AG04450 (cell line): Measurements from ENCODE around the gene EXOC6B. TPM values are rescaled to one million over a fixed set of nuclear protein-coding genes. Genes with fewer than 3 reads are reported as not detected.

Experiments used
- CTCF ChIA-PET: fragments of 300-600, 350-600 bp; formaldehyde crosslinking; extraction: SDS; loops from one replicate; lab custom pipeline; 2022; ENCODE audit warnings: antibody characterized with exemption, inconsistent platforms; lab: Charles Lee
- POLR2A ChIA-PET: fragments of 350-600 bp; formaldehyde crosslinking; extraction: SDS; loops from one replicate; lab custom pipeline; 2021; ENCODE audit warnings: antibody characterized with exemption, inconsistent platforms; lab: Yijun Ruan, JAX
- DNase-seq: peaks from one replicate; pipeline ENCODE4 v3.0.0-alpha.2; 2011; ENCODE audit warnings: low read depth, low spot score
- H3K27ac ChIP-seq: one replicate; pipeline ENCODE4 v1.5.1; 2012; ENCODE audit warnings: low read depth, low read length, control low read depth
- H3K27me3 ChIP-seq: one replicate; pipeline ENCODE4 v1.6.0; 2012; ENCODE audit warnings: low read length; ENCODE audit not compliant: control insufficient read depth, insufficient read depth
- H3K4me3 ChIP-seq: 2 replicates; pipeline ENCODE4 v1.5.1; 2011; ENCODE audit warnings: mild to moderate bottlenecking, low read depth, low read length, control low read depth
- H3K9me3 ChIP-seq: 2 replicates; pipeline ENCODE4 v1.5.1; 2012; ENCODE audit warnings: low read length; ENCODE audit not compliant: control insufficient read depth, insufficient read depth
- CTCF ChIP-seq: IDR thresholded peaks from 2 replicates; pipeline ENCODE4 v1.5.1; 2011; ENCODE audit warnings: low read depth, low read length, control low read depth, inconsistent platforms
- polyA plus RNA-seq: library from polyadenylated mRNA; depleted of rRNA; stranded (reverse); fragments of >200 nt; gene quantifications from 2 replicates; pipeline ENCODE4 v1.2.3, GENCODE V29; 2011

The EXOC6B gene
- polyA plus RNA-seq, 1 experiment = 28.7 TPM

GRCh38 chr2:72361042-72361441, 464.8 kb downstream of the EXOC6B start:
- Histone ChIP-seq H3K27me3 (no peaks in the 10 kb centered on the region), H3K4me3 (no peak overlapping the region), H3K27ac (no peak overlapping the region), H3K9me3 (no peaks in the 10 kb centered on the region)
- POLR2A ChIA-PET = no interaction called here
- no peak for DNase-seq
- CTCF ChIA-PET = no interaction called here
- TF ChIP-seq CTCF = no peak

DNA sequence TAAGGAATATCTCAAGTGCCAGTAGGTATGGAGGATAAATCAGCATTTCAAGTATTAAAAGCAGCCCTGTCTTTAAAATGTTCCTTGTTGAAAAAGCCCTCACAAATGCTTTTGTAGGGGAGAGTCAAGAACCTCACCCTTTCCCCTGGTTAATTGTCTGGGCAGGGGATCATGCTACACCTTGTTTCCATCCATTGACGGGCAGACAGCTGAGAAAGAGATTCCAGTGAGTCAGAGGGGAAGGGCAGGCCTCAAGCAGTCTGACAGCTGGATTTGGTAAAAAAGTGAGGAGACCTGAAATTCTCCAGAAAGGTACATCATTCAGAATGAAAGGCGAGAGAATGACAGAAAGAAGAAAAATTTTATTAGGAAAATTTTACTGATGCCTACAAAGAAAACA, 475.0 kb downstream of the EXOC6B start:
- ChIA-PET POLR2A (no interaction called here), CTCF (no interaction called here)
- Histone ChIP-seq H3K27me3 (no peaks in the 10 kb centered on the region), H3K9me3 (no peaks in the 10 kb centered on the region), H3K27ac (no peak overlapping the region), H3K4me3 (no peak overlapping the region)
- TF ChIP-seq CTCF = no peak
- DNase-seq = no peak

DNA sequence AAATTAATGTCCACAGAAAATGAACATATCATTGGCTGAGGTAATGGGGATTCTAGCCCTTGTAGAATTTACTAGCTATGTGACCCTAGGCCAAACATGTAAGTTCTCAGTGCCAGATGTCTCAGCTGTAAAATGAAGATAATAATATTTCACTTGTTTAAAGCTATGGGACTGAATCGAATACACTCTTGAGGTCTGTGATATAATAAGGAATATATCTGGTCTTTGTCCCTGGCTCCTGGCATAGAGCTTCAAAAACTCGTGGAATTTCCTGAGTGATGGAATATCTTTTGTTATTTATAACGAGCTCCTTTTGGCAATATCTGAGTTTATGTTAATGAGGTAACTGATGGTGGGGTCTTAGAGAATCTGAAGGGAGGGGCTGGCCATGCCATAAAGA, 476.8 kb downstream of the EXOC6B start:
- no peak for TF ChIP-seq CTCF
- DNase-seq = no peak
- H3K27me3 ChIP-seq = no peaks in the 10 kb centered on the region
- no peak overlapping the region for H3K27ac ChIP-seq
- ChIA-PET POLR2A (no interaction called here), CTCF (interaction anchor here (1.3 to 1.6 kb wide), 3 partner anchors 12 to 199 kb away, joined by 4 to 6 read pairs (median 6); no protein-coding TSS in a partner anchor)
- H3K4me3 ChIP-seq = no peak overlapping the region
- no peaks in the 10 kb centered on the region for H3K9me3 ChIP-seq

GRCh38 chr2:72347081-72347480, 478.8 kb downstream of the EXOC6B start:
- POLR2A ChIA-PET = no interaction called here
- DNase-seq = no peak
- CTCF ChIA-PET = no interaction called here
- Histone ChIP-seq H3K9me3 (no peaks in the 10 kb centered on the region), H3K4me3 (no peak overlapping the region), H3K27me3 (no peaks in the 10 kb centered on the region), H3K27ac (no peak overlapping the region)
- TF ChIP-seq CTCF = no peak

GRCh38 chr2:72341639-72342038, 484.2 kb downstream of the EXOC6B start:
- Histone ChIP-seq H3K9me3 (no peaks in the 10 kb centered on the region), H3K4me3 (no peak overlapping the region), H3K27ac (no peak overlapping the region), H3K27me3 (no peaks in the 10 kb centered on the region)
- DNase-seq = no peak
- POLR2A ChIA-PET = no interaction called here
- CTCF ChIA-PET = no interaction called here
- no peak for TF ChIP-seq CTCF
